Chondrocyte (in vitro differentiated cells): Measurements from ENCODE around the gene PIK3CD. TPM values are rescaled to one million over a fixed set of nuclear protein-coding genes. Genes with fewer than 3 reads are reported as not detected.

Experiments
- DNase-seq: peaks from one replicate; pipeline ENCODE4 v3.0.0; 2021; ENCODE audit warnings: mixed read lengths, low spot score
- H3K27ac Mint-ChIP-seq: one replicate; pipeline ENCODE4 v1.8.0; 2021; ENCODE audit warnings: mild to moderate bottlenecking, moderate library complexity, mixed read lengths; ENCODE audit not compliant: unreplicated experiment
- H3K27me3 Mint-ChIP-seq: 2 replicates; pipeline ENCODE4 v1.8.0; 2021; ENCODE audit warnings: low read depth, mixed read lengths
- H3K36me3 Mint-ChIP-seq: 2 replicates; pipeline ENCODE4 v1.8.0; 2021; ENCODE audit warnings: low read depth, mixed read lengths
- H3K4me1 Mint-ChIP-seq: 2 replicates; pipeline ENCODE4 v1.8.0; 2021; ENCODE audit warnings: low read depth, mild to moderate bottlenecking, mixed read lengths
- H3K4me3 Mint-ChIP-seq: one replicate; pipeline ENCODE4 v1.8.0; 2021; ENCODE audit warnings: mild to moderate bottlenecking, moderate library complexity, mixed read lengths; ENCODE audit not compliant: unreplicated experiment
- H3K9me3 Mint-ChIP-seq: 2 replicates; pipeline ENCODE4 v1.8.0; 2021; ENCODE audit warnings: low read depth, mixed read lengths
- total RNA-seq: library from RNA; stranded (reverse); gene quantifications from 3 replicates; pipeline ENCODE4 v1.2.1, GENCODE V29; 2021
- TF ChIP-seq, protein P1 (sequence below): fragments of 200-600 bp; sonication (generic); IDR thresholded peaks from 2 replicates; pipeline ENCODE4 v1.5.0; 2021; ENCODE audit warnings: antibody characterized with exemption, mild to moderate bottlenecking, moderate library complexity

Gene PIK3CD
- total RNA-seq, 1 donor from 2014 or later = 4.3 TPM

DNA sequence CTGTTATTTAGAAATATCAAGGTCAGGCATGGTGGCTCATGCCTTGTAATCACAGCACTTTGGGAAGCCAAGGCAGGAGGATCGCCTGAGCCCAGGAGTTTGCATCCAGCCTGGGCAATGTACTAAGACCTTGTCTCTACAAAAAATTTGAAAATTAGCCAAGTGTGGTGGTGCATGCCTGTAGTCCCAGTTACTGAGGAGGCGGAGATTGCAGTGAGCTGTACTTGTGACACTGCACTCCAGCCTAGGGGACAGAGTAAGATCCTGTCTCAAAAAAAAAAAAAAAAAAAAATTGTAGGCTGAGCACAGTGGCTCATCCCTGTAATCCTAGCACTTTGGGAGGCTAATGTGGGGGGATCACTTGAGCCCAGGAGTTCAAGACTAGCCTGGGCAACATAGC is 45.3 kb downstream of the PIK3CD start:
- no peaks in the 10 kb centered on the region for H3K27me3 Mint-ChIP-seq
- no peak for DNase-seq
- H3K4me1 Mint-ChIP-seq = peaks cover 9% of the 10 kb centered on the region
- TF ChIP-seq, protein P1, sequence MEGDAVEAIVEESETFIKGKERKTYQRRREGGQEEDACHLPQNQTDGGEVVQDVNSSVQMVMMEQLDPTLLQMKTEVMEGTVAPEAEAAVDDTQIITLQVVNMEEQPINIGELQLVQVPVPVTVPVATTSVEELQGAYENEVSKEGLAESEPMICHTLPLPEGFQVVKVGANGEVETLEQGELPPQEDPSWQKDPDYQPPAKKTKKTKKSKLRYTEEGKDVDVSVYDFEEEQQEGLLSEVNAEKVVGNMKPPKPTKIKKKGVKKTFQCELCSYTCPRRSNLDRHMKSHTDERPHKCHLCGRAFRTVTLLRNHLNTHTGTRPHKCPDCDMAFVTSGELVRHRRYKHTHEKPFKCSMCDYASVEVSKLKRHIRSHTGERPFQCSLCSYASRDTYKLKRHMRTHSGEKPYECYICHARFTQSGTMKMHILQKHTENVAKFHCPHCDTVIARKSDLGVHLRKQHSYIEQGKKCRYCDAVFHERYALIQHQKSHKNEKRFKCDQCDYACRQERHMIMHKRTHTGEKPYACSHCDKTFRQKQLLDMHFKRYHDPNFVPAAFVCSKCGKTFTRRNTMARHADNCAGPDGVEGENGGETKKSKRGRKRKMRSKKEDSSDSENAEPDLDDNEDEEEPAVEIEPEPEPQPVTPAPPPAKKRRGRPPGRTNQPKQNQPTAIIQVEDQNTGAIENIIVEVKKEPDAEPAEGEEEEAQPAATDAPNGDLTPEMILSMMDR = no peak
- no peaks in the 10 kb centered on the region for H3K36me3 Mint-ChIP-seq
- H3K27ac Mint-ChIP-seq = no peak overlapping the region
- no peak overlapping the region for H3K4me3 Mint-ChIP-seq
- H3K9me3 Mint-ChIP-seq = no peaks in the 10 kb centered on the region

DNA sequence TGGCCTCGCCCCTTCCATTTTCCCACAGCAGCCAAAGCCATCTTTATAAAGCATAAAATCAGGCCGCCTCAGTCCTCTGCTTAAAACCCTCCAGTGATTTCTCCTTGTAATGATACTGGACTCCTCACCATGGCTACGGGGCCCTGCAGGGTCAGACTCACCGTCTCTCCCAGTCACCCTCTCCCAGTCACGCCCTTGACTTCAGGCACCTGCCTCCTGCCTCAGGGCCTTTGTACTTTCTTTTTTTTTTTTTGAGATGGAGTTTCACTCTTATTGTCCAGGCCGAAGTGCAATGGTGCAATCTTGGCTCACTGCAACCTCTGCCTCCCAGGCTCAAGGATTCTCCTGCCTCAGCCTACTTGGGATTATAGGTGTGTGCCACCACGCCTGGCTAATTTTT is 47.8 kb downstream of the PIK3CD start:
- H3K27ac Mint-ChIP-seq = no peak overlapping the region
- DNase-seq = no peak
- H3K27me3 Mint-ChIP-seq = no peaks in the 10 kb centered on the region
- peaks cover 9% of the 10 kb centered on the region for H3K4me1 Mint-ChIP-seq
- H3K4me3 Mint-ChIP-seq = no peak overlapping the region
- peaks cover 6% of the 10 kb centered on the region for H3K9me3 Mint-ChIP-seq
- TF ChIP-seq, protein P1 = no peak
- H3K36me3 Mint-ChIP-seq = no peaks in the 10 kb centered on the region

DNA sequence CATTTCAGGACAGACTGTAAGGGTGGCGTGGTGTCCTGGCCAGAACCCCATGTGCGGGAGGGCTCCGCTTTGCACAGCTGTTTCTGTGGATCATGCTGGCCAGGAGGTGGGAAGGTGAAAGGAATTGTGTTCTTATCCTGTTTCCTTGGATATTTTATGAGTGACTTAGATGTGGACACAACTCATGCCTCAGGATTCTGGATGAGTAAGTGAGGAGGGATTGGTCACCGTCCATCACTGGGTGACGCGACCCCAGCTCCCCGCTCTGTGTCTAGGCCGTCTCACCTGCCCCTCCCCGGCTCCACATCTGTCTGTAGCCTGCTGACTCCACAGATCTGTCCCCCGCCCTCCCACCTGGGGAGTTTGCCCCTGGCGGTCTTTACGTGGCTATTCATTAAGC is 48.8 kb downstream of the PIK3CD start:
- H3K4me1 Mint-ChIP-seq = peaks cover 11% of the 10 kb centered on the region
- peak overlapping the region; percentile 71 for H3K27ac Mint-ChIP-seq
- H3K9me3 Mint-ChIP-seq = peaks cover 6% of the 10 kb centered on the region
- DNase-seq = no peak
- H3K27me3 Mint-ChIP-seq = no peaks in the 10 kb centered on the region
- H3K36me3 Mint-ChIP-seq = no peaks in the 10 kb centered on the region
- no peak overlapping the region for H3K4me3 Mint-ChIP-seq
- TF ChIP-seq, protein P1 = no peak

DNA sequence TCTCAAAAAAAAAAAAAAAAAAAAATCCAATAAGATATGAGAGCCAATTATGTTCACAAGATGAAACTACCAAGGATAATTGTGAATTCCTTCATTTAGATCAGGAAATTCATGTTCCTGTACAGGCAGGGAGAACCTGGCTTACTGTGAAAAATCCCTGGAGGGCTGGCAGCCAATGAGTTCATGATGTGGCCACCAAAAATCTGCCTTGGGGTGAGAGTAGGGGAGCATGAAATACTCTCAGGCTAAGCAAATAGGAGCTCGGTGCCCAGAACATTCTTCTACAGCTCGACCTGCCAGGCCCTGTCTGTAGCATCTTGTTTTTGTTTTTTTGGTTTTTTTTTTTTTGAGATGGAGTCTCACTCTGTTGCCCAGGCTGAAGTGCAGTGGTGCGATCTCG is 50.1 kb downstream of the PIK3CD start:
- no peak overlapping the region for H3K4me3 Mint-ChIP-seq
- H3K9me3 Mint-ChIP-seq = peaks cover 6% of the 10 kb centered on the region
- no peak overlapping the region for H3K27ac Mint-ChIP-seq
- H3K4me1 Mint-ChIP-seq = peaks cover 16% of the 10 kb centered on the region
- no peaks in the 10 kb centered on the region for H3K36me3 Mint-ChIP-seq
- no peak for DNase-seq
- no peaks in the 10 kb centered on the region for H3K27me3 Mint-ChIP-seq
- TF ChIP-seq, protein P1 = no peak

DNA sequence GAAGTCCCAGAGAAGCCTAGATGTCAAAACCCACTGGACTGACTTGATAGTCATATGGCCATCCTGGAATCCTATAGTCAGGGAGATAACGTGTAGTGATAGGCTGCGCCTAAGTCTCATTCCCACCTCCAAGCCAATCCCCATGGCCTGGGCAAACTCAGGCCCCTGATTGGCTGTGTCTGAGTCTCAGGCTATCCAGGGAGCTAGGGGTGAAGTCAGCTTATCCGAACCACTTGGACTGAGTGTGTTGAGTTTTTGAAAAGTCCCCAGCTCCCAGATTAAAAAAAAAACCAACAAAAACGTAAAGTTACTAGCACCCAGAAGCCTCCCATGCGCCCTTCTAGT is 51.6 kb downstream of the PIK3CD start:
- no peaks in the 10 kb centered on the region for H3K27me3 Mint-ChIP-seq
- peaks cover 16% of the 10 kb centered on the region for H3K4me1 Mint-ChIP-seq

More for the DNA sequence above, 51.6 kb downstream of the PIK3CD start:
- Mint-ChIP-seq H3K4me3 (no peak overlapping the region), H3K27ac (no peak overlapping the region), H3K9me3 (peaks cover 6% of the 10 kb centered on the region), H3K36me3 (no peaks in the 10 kb centered on the region)
- no peak for DNase-seq
- TF ChIP-seq, protein P1 = no peak
